NAMALWA (cell line): ENCODE measurements around the gene PPP1R1A.

Source experiments
- DNase-seq: peaks from one replicate; pipeline ENCODE4 v3.0.0-alpha.2; 2015; ENCODE audit warnings: low spot score

Gene PPP1R1A

GRCh38 chr12:54603173-54603814 is 14.8 kb upstream of the PPP1R1A start:
- peak; percentile 86 for DNase-seq

- no peak for DNase-seq
These were observed 14.2 kb upstream of the PPP1R1A start for GRCh38 chr12:54602661-54603060.

- DNase-seq, result peak; percentile 34
These were observed 13.4 kb upstream of the PPP1R1A start for GRCh38 chr12:54601841-54602240.

- DNase-seq, result no peak
These were observed 10.5 kb upstream of the PPP1R1A start for GRCh38 chr12:54598970-54599369.

GRCh38 chr12:54596526-54596946 is 8.1 kb upstream of the PPP1R1A start:
- DNase-seq, result peak; percentile 73

GRCh38 chr12:54595471-54595870 is 7.0 kb upstream of the PPP1R1A start:
- DNase-seq, result no peak

- DNase-seq, result no peak
These were observed 5.3 kb upstream of the PPP1R1A start for GRCh38 chr12:54593725-54594124.

GRCh38 chr12:54593135-54593534 is 4.7 kb upstream of the PPP1R1A start:
- no peak for DNase-seq

- DNase-seq, result no peak
These were observed 3.9 kb upstream of the PPP1R1A start for GRCh38 chr12:54592316-54592715.

- no peak for DNase-seq
These were observed 2.6 kb upstream of the PPP1R1A start for GRCh38 chr12:54590978-54591591.

GRCh38 chr12:54589964-54590363 is 1.5 kb upstream of the PPP1R1A start:
- DNase-seq, result no peak

GRCh38 chr12:54588890-54589267 is 420 bp upstream of the PPP1R1A start:
- no peak for DNase-seq

- no peak for DNase-seq
These were observed 1.1 kb downstream of the PPP1R1A start for GRCh38 chr12:54587315-54587873.

- DNase-seq, result no peak
These were observed 1.8 kb downstream of the PPP1R1A start for GRCh38 chr12:54586620-54587019.

GRCh38 chr12:54585243-54585642 is 3.2 kb downstream of the PPP1R1A start:
- no peak for DNase-seq

- DNase-seq, result no peak
These were observed 4.3 kb downstream of the PPP1R1A start for GRCh38 chr12:54584128-54584527.

GRCh38 chr12:54583726-54584125 is 4.7 kb downstream of the PPP1R1A start:
- no peak for DNase-seq

- no peak for DNase-seq
These were observed 7.0 kb downstream of the PPP1R1A start for GRCh38 chr12:54581412-54581811.

- peak; percentile 88 for DNase-seq
These were observed 8.6 kb downstream of the PPP1R1A start for GRCh38 chr12:54579696-54580333.

- DNase-seq, result no peak
These were observed 9.2 kb downstream of the PPP1R1A start for GRCh38 chr12:54579258-54579657.

GRCh38 chr12:54578778-54579177 is 9.7 kb downstream of the PPP1R1A start:
- no peak for DNase-seq

- no peak for DNase-seq
These were observed 15.6 kb downstream of the PPP1R1A start for GRCh38 chr12:54572881-54573280.
